Myocyte (in vitro differentiated cells): Measurements from ENCODE around the gene MAP1LC3A. TPM values are rescaled to one million over a fixed set of nuclear protein-coding genes. Genes with fewer than 3 reads are reported as not detected.

ENCODE experiments used
- DNase-seq: peaks from one replicate; pipeline ENCODE4 v3.0.0-alpha.2; 2012; ENCODE audit warnings: low read depth
- total RNA-seq: library from RNA; depleted of rRNA; stranded (reverse); fragments of >200 nt; gene quantifications from 2 replicates; pipeline ENCODE4 v1.2.3, GENCODE V29; 2014

MAP1LC3A gene
- total RNA-seq, 1 donor from 2014 or later, result 104 TPM

GRCh38 chr20:34574861-34575260, 16.3 kb downstream of the MAP1LC3A start:
- no peak for DNase-seq

GRCh38 chr20:34575271-34575670, 16.8 kb downstream of the MAP1LC3A start:
- no peak for DNase-seq

- DNase-seq, result no peak
Measured at GRCh38 chr20:34575756-34576155, 17.2 kb downstream of the MAP1LC3A start.

GRCh38 chr20:34577061-34577460, 18.5 kb downstream of the MAP1LC3A start:
- no peak for DNase-seq

GRCh38 chr20:34578025-34578424, 19.5 kb downstream of the MAP1LC3A start:
- no peak for DNase-seq

- DNase-seq, result peak; percentile 29
Measured at GRCh38 chr20:34578521-34578920, 20.0 kb downstream of the MAP1LC3A start.

GRCh38 chr20:34579191-34579978, 20.9 kb downstream of the MAP1LC3A start:
- peak; percentile 86 for DNase-seq

- peak; percentile 76 for DNase-seq
Measured at GRCh38 chr20:34579979-34580940, 21.7 kb downstream of the MAP1LC3A start.

- DNase-seq, result peak; percentile 28
Measured at GRCh38 chr20:34581341-34582184, 23.0 kb downstream of the MAP1LC3A start.

- DNase-seq, result no peak
Measured at GRCh38 chr20:34582221-34582620, 23.7 kb downstream of the MAP1LC3A start.

- DNase-seq, result no peak
Measured at GRCh38 chr20:34582911-34583310, 24.4 kb downstream of the MAP1LC3A start.

GRCh38 chr20:34583544-34583943, 25.0 kb downstream of the MAP1LC3A start:
- peak; percentile 66 for DNase-seq

GRCh38 chr20:34585019-34585418, 26.5 kb downstream of the MAP1LC3A start:
- no peak for DNase-seq

GRCh38 chr20:34586488-34587163, 28.1 kb downstream of the MAP1LC3A start:
- no peak for DNase-seq

GRCh38 chr20:34595377-34596184, 37.1 kb downstream of the MAP1LC3A start:
- DNase-seq, result no peak

- DNase-seq, result no peak
Measured at GRCh38 chr20:34600892-34601653, 42.6 kb downstream of the MAP1LC3A start.

GRCh38 chr20:34604980-34605788, 46.7 kb downstream of the MAP1LC3A start:
- DNase-seq, result peak; percentile 18

GRCh38 chr20:34607066-34607465, 48.5 kb downstream of the MAP1LC3A start:
- no peak for DNase-seq
